NT2/D1 (cell line): ENCODE measurements around the gene LRRC59.
A peak's percentile ranks its signal among the peaks of the same experiment; 100 is the strongest.

Source experiments
- DNase-seq: peaks from one replicate; pipeline ENCODE4 v3.0.0-alpha.2; 2011; ENCODE audit warnings: low read depth, low spot score
- H3K27me3 ChIP-seq: 2 replicates; pipeline ENCODE4 v1.6.0; 2011; ENCODE audit warnings: mild to moderate bottlenecking; ENCODE audit not compliant: insufficient read length, insufficient read depth
- H3K36me3 ChIP-seq: 2 replicates; pipeline ENCODE4 v1.6.1; 2011; ENCODE audit warnings: mild to moderate bottlenecking, low read length, mixed read lengths; ENCODE audit not compliant: insufficient read depth, insufficient read length
- H3K4me1 ChIP-seq: 2 replicates; pipeline ENCODE4 v1.5.1; 2011; ENCODE audit not compliant: insufficient read depth, insufficient read length
- H3K4me3 ChIP-seq: 2 replicates; pipeline ENCODE4 v1.5.1; 2011; ENCODE audit warnings: low read depth; ENCODE audit not compliant: insufficient read length
- H3K9ac ChIP-seq: 2 replicates; pipeline ENCODE4 v1.6.0; 2011; ENCODE audit warnings: low read depth; ENCODE audit not compliant: insufficient read length
- H3K9me3 ChIP-seq: 2 replicates; pipeline ENCODE4 v1.5.1; 2011; ENCODE audit warnings: mild to moderate bottlenecking, low read length; ENCODE audit not compliant: insufficient read depth
- SUZ12 ChIP-seq: IDR thresholded peaks from 2 replicates; pipeline ENCODE4 v1.6.1; 2011; ENCODE audit not compliant: insufficient read length, insufficient read depth; ENCODE audit errors: extremely low read depth
- YY1 ChIP-seq: IDR thresholded peaks from 2 replicates; pipeline ENCODE4 v1.6.1; 2011; ENCODE audit not compliant: insufficient read length, insufficient read depth
- ZNF274 ChIP-seq: IDR thresholded peaks from 2 replicates; pipeline ENCODE4 v1.6.1; 2011; ENCODE audit warnings: mild to moderate bottlenecking, low read depth, low read length

The LRRC59 gene

GRCh38 chr17:50352072-50352692 lies 45.1 kb downstream of the LRRC59 start:
- DNase-seq: no peak
- no peak overlapping the region for H3K4me3 ChIP-seq

GRCh38 chr17:50350733-50351132 lies 46.6 kb downstream of the LRRC59 start:
- H3K36me3 ChIP-seq: peaks cover 49% of the 10 kb centered on the region
- H3K9me3 ChIP-seq: no peaks in the 10 kb centered on the region
- no peak overlapping the region for H3K9ac ChIP-seq
- no peak for TF ChIP-seq ZNF274
- no peak for TF ChIP-seq YY1
- TF ChIP-seq SUZ12: no peak
- no peak overlapping the region for H3K4me3 ChIP-seq
- peaks cover 10% of the 10 kb centered on the region for H3K4me1 ChIP-seq
- DNase-seq: no peak
- H3K27me3 ChIP-seq: no peaks in the 10 kb centered on the region

More at GRCh38 chr17:50352072-50352692, 45.1 kb downstream of the LRRC59 start:
- Histone ChIP-seq H3K9ac (no peak overlapping the region), H3K4me1 (peaks cover 10% of the 10 kb centered on the region), H3K27me3 (no peaks in the 10 kb centered on the region), H3K9me3 (no peaks in the 10 kb centered on the region), H3K36me3 (peaks cover 64% of the 10 kb centered on the region)
- TF ChIP-seq YY1: no peak
- no peak for TF ChIP-seq ZNF274
- no peak for TF ChIP-seq SUZ12

DNA sequence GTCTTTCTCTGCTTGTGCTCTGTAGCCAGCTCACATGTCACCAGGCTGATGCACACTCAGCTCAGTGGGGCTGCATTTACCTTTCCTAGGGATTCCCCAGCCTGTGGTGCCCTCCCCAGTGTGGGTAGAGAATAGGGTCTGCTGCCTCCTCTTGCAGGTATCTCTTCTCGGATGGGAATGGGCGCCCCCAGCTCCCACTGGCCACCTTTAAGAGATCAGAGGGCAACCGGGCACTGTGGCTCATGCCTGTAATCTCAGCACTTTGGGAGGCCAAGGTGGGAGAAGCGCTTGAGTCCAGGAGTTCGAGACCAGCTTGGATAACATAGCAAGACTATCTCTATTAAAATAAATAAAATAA lies 48.1 kb downstream of the LRRC59 start:
- Histone ChIP-seq H3K9me3 (no peaks in the 10 kb centered on the region), H3K4me1 (peaks cover 10% of the 10 kb centered on the region), H3K36me3 (peaks cover 34% of the 10 kb centered on the region), H3K9ac (no peak overlapping the region), H3K27me3 (peaks cover 15% of the 10 kb centered on the region), H3K4me3 (no peak overlapping the region)
- TF ChIP-seq ZNF274: no peak
- no peak for TF ChIP-seq SUZ12
- TF ChIP-seq YY1: no peak
- DNase-seq: no peak

- no peak for DNase-seq
- Histone ChIP-seq H3K9ac (peak overlapping the region; percentile 51), H3K36me3 (peaks cover 29% of the 10 kb centered on the region), H3K9me3 (no peaks in the 10 kb centered on the region), H3K27me3 (peaks cover 15% of the 10 kb centered on the region), H3K4me1 (peaks cover 10% of the 10 kb centered on the region), H3K4me3 (no peak overlapping the region)
- TF ChIP-seq SUZ12 (no peak), YY1 (no peak), ZNF274 (no peak)
Measured at GRCh38 chr17:50348522-50349242, 48.6 kb downstream of the LRRC59 start.

- no peak for TF ChIP-seq ZNF274
- no peak for TF ChIP-seq SUZ12
- no peak for TF ChIP-seq YY1
- H3K36me3 ChIP-seq: peaks cover 21% of the 10 kb centered on the region
- H3K4me3 ChIP-seq: peak overlapping the region; percentile 73
- H3K27me3 ChIP-seq: peaks cover 19% of the 10 kb centered on the region
- DNase-seq: no peak
- no peaks in the 10 kb centered on the region for H3K9me3 ChIP-seq
- H3K4me1 ChIP-seq: peaks cover 10% of the 10 kb centered on the region
- H3K9ac ChIP-seq: peak overlapping the region; percentile 91
Measured at GRCh38 chr17:50347894-50348291, 49.4 kb downstream of the LRRC59 start.

DNA sequence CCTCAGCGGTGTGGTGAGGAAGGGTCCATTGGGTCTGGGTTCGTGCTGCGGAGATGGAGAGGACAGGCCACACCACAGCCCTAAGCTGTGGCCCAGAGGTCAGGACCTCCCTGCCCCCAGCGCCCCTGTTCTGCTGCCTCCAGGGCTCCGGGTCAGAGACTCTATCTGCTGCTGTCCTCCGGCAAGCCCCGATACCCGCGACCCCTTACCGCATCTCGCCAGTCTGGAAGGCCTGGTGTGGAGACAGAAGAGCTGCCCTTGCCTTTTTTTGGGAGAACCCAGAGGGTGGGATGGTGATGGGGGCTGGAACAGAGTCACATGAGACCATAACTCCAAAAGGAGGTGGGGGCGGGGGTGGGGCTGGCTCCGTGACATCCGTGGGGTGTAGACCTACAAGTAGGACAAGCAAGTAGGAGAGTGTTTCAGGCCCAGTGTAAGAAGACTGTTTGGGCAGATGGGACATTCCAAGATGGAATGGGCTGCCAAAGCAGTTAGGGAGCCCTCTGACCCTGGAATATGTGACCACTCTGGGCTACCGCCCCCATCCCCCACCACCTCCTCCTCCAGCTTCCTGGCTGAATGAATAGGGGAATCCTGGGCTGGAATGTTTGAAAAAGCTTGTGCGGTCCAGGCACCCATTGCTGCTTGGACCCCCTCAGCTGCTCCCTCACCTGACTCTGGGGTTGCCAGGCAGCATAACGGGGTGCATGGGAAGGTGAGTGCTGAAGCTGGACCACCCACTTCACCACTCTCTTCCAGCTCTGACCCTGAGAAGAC lies 50.0 kb downstream of the LRRC59 start:
- Histone ChIP-seq H3K36me3 (peaks cover 15% of the 10 kb centered on the region), H3K4me3 (peak overlapping the region; percentile 73), H3K4me1 (peaks cover 7% of the 10 kb centered on the region), H3K9ac (peak overlapping the region; percentile 91), H3K9me3 (no peaks in the 10 kb centered on the region), H3K27me3 (peaks cover 19% of the 10 kb centered on the region)
- no peak for DNase-seq
- no peak for TF ChIP-seq SUZ12
- no peak for TF ChIP-seq ZNF274
- no peak for TF ChIP-seq YY1
